HepG2 (cell line): ENCODE results near the gene MTM1. TPM values are rescaled to one million over a fixed set of nuclear protein-coding genes. Genes with fewer than 3 reads are reported as not detected.

Experiments used
- ATAC-seq: fragments of 200-7000 bp; cut with Tn5 transposase; 3 replicates; pipeline ENCODE4 v1.9.1; 2020; ENCODE audit warnings: mild to moderate bottlenecking, moderate library complexity
- BruUV-seq: library from RNA; stranded (reverse); fragments of 400-500 nt; replicated peaks from 2 replicates; lab custom pipeline; 2021; lab: Mats Ljungman, UMichigan
- CTCF ChIA-PET: fragments of 300-600 bp; formaldehyde crosslinking; extraction: SDS; loops from one replicate; lab custom pipeline; 2021; ENCODE audit warnings: low total read pairs, inconsistent platforms, low intra/inter-chr PET ratio; lab: Yijun Ruan, JAX
- POLR2A ChIA-PET: fragments of 350-600 bp; sonication (Branson Sonifier 250); formaldehyde crosslinking; loops from one replicate; lab custom pipeline; 2020; ENCODE audit warnings: antibody characterized with exemption, inconsistent platforms; lab: Yijun Ruan, JAX
- DNase-seq: peaks from one replicate; pipeline ENCODE4 v3.0.0-alpha.2; 2015; ENCODE audit warnings: low spot score
- FAIRE-seq: peaks from 3 replicates; lab custom pipeline; 2011; peaks lifted over from hg19 to GRCh38; lab: Jason Lieb, UNC
- H2AFZ ChIP-seq: one replicate; pipeline ENCODE4 v1.6.1; 2011; ENCODE audit warnings: low read length, inconsistent platforms
- H3K27ac ChIP-seq: fragments of 300-600 bp; 3 replicates; pipeline ENCODE4 v1.8.0; 2011; ENCODE audit warnings: mixed run types, mild to moderate bottlenecking, mixed read lengths, low read length, inconsistent platforms; ENCODE audit not compliant: insufficient read depth; ENCODE audit errors: extremely low read length
- H3K27me3 ChIP-seq, 2 experiments: fragments of 200-600 bp in 1 of 2; 2 replicates in 1 of 2; 3 replicates in 1 of 2; pipeline versions ENCODE4 v1.6.0 to v1.8.0; 2011; ENCODE audit warnings: low read length in 2 of 2, mild to moderate bottlenecking in 2 of 2, moderate library complexity in 2 of 2, inconsistent platforms in 1 of 2; ENCODE audit not compliant: insufficient read depth in 2 of 2, control insufficient read depth in 1 of 2
- H3K36me3 ChIP-seq, 2 experiments: fragments of 200-600 bp in 1 of 2; replicated peaks in 1 of 2; 2 replicates in 1 of 2; 3 replicates in 1 of 2; pipeline versions ENCODE4 v1.5.1 to v1.8.0; 2011; ENCODE audit warnings: low read length in 2 of 2, inconsistent platforms in 1 of 2; ENCODE audit not compliant: insufficient read depth in 2 of 2, control insufficient read depth in 1 of 2
- H3K4me1 ChIP-seq: 2 replicates; pipeline ENCODE4 v1.5.1; 2012; ENCODE audit warnings: low read length, inconsistent platforms; ENCODE audit not compliant: insufficient read depth
- H3K4me2 ChIP-seq: 2 replicates; pipeline ENCODE4 v1.6.0; 2011; ENCODE audit warnings: low read depth, low read length, inconsistent platforms
- H3K4me3 ChIP-seq, 3 experiments: fragments of 200-600 bp in 1 of 3; sonication (generic), shearing (Covaris generic) in 1 of 3; replicated peaks in 1 of 3; 2 replicates each; pipeline ENCODE4 v1.5.1; 2011 to 2016; ENCODE audit warnings: low read length in 3 of 3, inconsistent platforms in 2 of 3, low read depth in 2 of 3, mild to moderate bottlenecking in 2 of 3, control low read depth in 1 of 3, mixed read lengths in 1 of 3; ENCODE audit not compliant: insufficient read depth in 1 of 3
- H3K79me2 ChIP-seq: one replicate; pipeline ENCODE4 v1.6.1; 2011; ENCODE audit warnings: low read length, inconsistent platforms; ENCODE audit not compliant: insufficient read depth
- H3K9ac ChIP-seq: 2 replicates; pipeline ENCODE4 v1.6.0; 2011; ENCODE audit warnings: mild to moderate bottlenecking, low read depth, low read length, inconsistent platforms; ENCODE audit not compliant: insufficient read depth
- H3K9me3 ChIP-seq: 2 replicates; pipeline ENCODE4 v1.5.1; 2012; ENCODE audit warnings: mild to moderate bottlenecking, low read length
- H4K20me1 ChIP-seq: 2 replicates; pipeline ENCODE4 v1.6.0; 2011; ENCODE audit warnings: inconsistent platforms, mild to moderate bottlenecking, low read length, moderate library complexity; ENCODE audit not compliant: insufficient read depth
- ATRX ChIP-seq: sonication (generic); formaldehyde crosslinking; IDR thresholded peaks from 2 replicates; pipeline ENCODE4 v1.4.0; 2020; ENCODE audit warnings: missing genetic modification reagents, borderline replicate concordance
- CCDC6 ChIP-seq: sonication (generic); formaldehyde crosslinking; IDR thresholded peaks from 2 replicates; pipeline ENCODE4 v1.8.1; 2022; ENCODE audit warnings: mild to moderate bottlenecking, missing genetic modification reagents, moderate library complexity
- MIER3 ChIP-seq: IDR thresholded peaks from 2 replicates; pipeline ENCODE4 v1.6.1; 2016; ENCODE audit warnings: missing compliant biosample characterization, borderline replicate concordance
- NFRKB ChIP-seq: fragments of 450-650 bp; IDR thresholded peaks from 2 replicates; pipeline ENCODE4 v1.6.1; 2017
- NR2C2 ChIP-seq: sonication (generic); formaldehyde crosslinking; IDR thresholded peaks from 2 replicates; pipeline ENCODE4 v1.4.0; 2020; ENCODE audit warnings: missing genetic modification reagents, mild to moderate bottlenecking, moderate library complexity, borderline replicate concordance
- SMAD3 ChIP-seq: sonication (generic); formaldehyde crosslinking; IDR thresholded peaks from 2 replicates; pipeline ENCODE4 v1.4.0; 2020; ENCODE audit warnings: missing genetic modification reagents
- ZBTB8A ChIP-seq: sonication (generic); formaldehyde crosslinking; IDR thresholded peaks from 2 replicates; pipeline ENCODE4 v1.4.0; 2020; ENCODE audit warnings: mild to moderate bottlenecking, low read depth, missing genetic modification reagents, borderline replicate concordance
- ZNF160 ChIP-seq: sonication (generic); formaldehyde crosslinking; IDR thresholded peaks from 2 replicates; pipeline ENCODE4 v1.8.0; 2022; ENCODE audit warnings: mild to moderate bottlenecking, inconsistent platforms, missing genetic modification reagents
- ZNF570 ChIP-seq: sonication (generic); formaldehyde crosslinking; IDR thresholded peaks from 2 replicates; pipeline ENCODE4 v1.4.0; 2020; ENCODE audit warnings: mild to moderate bottlenecking, missing genetic modification reagents, borderline replicate concordance
- ZNF615 ChIP-seq: sonication (generic); formaldehyde crosslinking; IDR thresholded peaks from 2 replicates; pipeline ENCODE4 v1.5.0; 2020; ENCODE audit warnings: mild to moderate bottlenecking, missing genetic modification reagents, borderline replicate concordance
- ZNF883 ChIP-seq: sonication (generic); formaldehyde crosslinking; IDR thresholded peaks from 2 replicates; pipeline ENCODE4 v1.5.1; 2020; ENCODE audit warnings: mild to moderate bottlenecking, missing genetic modification reagents; ENCODE audit errors: not compliant biosample characterization
- WGBS: methylation state at CpG from one replicate; pipeline ENCODE4 v1.1.6; 2017; ENCODE audit warnings: low lambda C conversion rate; 5-methylcytosine and 5-hydroxymethylcytosine counted together
- in situ Hi-C: cut with HindIII; loops from 2 replicates; pipeline ENCODE4 v1.10.0; 2017; ENCODE audit warnings: low pct_unique_long_range_greater_than_20kb; ENCODE audit not compliant: extremely low pct_ligation_motif_present
- intact Hi-C: fragments of 100-400 bp; cut with micrococcal nuclease; formaldehyde crosslinking; loops from one replicate; pipeline ENCODE4 v1.10.0; 2022; ENCODE audit not compliant: unreplicated experiment
- polyA plus RNA-seq, 8 experiments: library from polyadenylated mRNA; depleted of rRNA in 3 of 8; stranded (reverse) in 7 of 8; unstranded in 1 of 8; fragments of >200 nt; fragmentation: Illumina TruSeq in 4 of 8; extraction: Trizol in 4 of 8; gene quantifications; 2 replicates each; pipeline versions ENCODE4 v1.2.1 to v1.2.3, GENCODE V29; 2011 to 2016; ENCODE audit warnings: low read depth in 4 of 8, missing spikeins in 1 of 8, mixed read lengths in 1 of 8; ENCODE audit not compliant: insufficient read depth in 1 of 8
- total RNA-seq, 5 experiments: library from RNA; depleted of rRNA; stranded (reverse); fragments of >200 nt; fragmentation: Illumina TruSeq; extraction: Trizol; gene quantifications; 2 replicates each; pipeline ENCODE4 v1.2.3, GENCODE V29; 2016; ENCODE audit warnings: low read depth in 1 of 5
- TF ChIP-seq, protein P1 (sequence below): sonication (generic); formaldehyde crosslinking; IDR thresholded peaks from 2 replicates; pipeline ENCODE4 v1.8.0; 2022; ENCODE audit warnings: low read depth, missing genetic modification reagents
- TF ChIP-seq, protein P2 (sequence below): sonication (generic); formaldehyde crosslinking; IDR thresholded peaks from 2 replicates; pipeline ENCODE4 v1.8.1; 2023; ENCODE audit warnings: mild to moderate bottlenecking, inconsistent platforms, moderate library complexity, missing genetic modification reagents, borderline replicate concordance
- TF ChIP-seq, protein P3 (sequence below): sonication (generic); formaldehyde crosslinking; conservative IDR thresholded peaks from 2 replicates; pipeline ENCODE4 v1.4.0; 2020; ENCODE audit warnings: missing genetic modification reagents

The MTM1 gene
- total and polyA plus RNA-seq, 2 of the 13 experiments (the other 11 are each of a cell fraction or from before 2014, with no cell fraction given) = 12.0 to 15.2 TPM

DNA sequence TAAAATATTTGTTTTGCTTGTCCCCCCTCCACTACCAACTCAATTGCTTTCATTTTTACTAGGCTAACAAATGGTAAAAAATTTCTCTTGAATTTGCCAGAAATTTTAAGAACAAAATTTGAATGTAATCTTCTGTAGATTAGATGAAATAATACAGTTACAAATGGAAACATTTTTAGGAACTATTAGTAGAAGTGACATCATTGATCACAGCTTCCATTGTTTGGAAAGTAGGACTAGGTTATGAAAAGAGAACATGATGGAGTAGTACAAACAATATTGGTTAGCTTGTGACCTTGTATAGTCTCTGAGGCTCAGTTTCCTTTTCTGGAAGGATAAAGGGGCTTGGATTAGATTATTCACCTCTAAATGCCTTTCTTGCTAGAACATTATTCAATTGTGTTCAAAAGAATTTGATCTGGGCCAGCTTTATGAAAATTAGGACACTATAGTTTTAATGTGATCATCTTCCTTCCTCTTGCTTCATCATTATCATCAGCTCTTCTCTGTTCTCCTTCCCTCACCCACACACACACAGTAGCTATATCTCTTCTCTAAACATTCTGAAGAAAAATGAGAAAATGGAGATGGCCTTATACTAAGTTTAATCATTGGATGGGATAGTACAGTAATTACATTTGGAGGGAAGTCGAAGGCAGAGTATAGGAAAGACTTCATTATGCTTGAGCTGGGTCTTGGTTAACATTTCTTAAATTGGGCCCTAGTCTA is 134.7 kb downstream of the MTM1 start:
- Histone ChIP-seq H3K27me3 (no peaks in the 10 kb centered on the region), H2AFZ (no peak overlapping the region), H3K36me3 (no peaks in the 10 kb centered on the region; a peak in 1 of 5 replicates), H3K4me2 (no peak overlapping the region), H3K79me2 (no peaks in the 10 kb centered on the region), H3K9me3 (no peaks in the 10 kb centered on the region), H3K4me3 (no peak overlapping the region), H3K4me1 (no peaks in the 10 kb centered on the region), H4K20me1 (no peaks in the 10 kb centered on the region), H3K9ac (no peak overlapping the region), H3K27ac (no peak overlapping the region)
- POLR2A ChIA-PET = no interaction called here
- BruUV-seq = no TSS peak
- DNase-seq = no peak
- in situ Hi-C loops = no loop called here
- FAIRE-seq = no peak
- intact Hi-C loops = no loop called here
- CTCF ChIA-PET = no interaction called here
- ATAC-seq = no peak
- no peak for TF ChIP-seq ZNF570
- TF ChIP-seq ZNF615 (CRISPR knock-in tag) = no peak
- no peak for TF ChIP-seq SMAD3 (CRISPR knock-in tag)
- no peak for TF ChIP-seq ZNF160
- TF ChIP-seq, protein P1, sequence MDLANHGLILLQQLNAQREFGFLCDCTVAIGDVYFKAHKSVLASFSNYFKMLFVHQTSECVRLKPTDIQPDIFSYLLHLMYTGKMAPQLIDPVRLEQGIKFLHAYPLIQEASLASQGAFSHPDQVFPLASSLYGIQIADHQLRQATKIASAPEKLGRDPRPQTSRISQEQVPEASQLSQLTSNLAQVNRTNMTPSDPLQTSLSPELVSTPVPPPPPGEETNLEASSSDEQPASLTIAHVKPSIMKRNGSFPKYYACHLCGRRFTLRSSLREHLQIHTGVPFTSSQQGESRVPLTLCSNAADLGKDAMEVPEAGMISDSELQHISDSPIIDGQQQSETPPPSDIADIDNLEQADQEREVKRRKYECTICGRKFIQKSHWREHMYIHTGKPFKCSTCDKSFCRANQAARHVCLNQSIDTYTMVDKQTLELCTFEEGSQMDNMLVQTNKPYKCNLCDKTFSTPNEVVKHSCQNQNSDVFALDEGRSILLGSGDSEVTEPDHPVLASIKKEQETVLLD = no peak
- no peak for TF ChIP-seq ZNF883 (CRISPR knock-in tag)
- TF ChIP-seq, protein P2, sequence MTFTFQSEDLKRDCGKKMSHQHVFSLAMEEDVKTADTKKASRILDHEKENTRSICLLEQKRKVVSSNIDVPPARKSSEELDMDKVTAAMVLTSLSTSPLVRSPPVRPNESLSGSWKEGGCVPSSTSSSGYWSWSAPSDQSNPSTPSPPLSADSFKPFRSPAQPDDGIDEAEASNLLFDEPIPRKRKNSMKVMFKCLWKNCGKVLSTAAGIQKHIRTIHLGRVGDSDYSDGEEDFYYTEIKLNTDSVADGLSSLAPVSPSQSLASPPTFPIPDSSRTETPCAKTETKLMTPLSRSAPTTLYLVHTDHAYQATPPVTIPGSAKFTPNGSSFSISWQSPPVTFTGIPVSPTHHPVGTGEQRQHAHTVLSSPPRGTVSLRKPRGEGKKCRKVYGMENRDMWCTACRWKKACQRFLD (CRISPR knock-in tag) = no peak
- TF ChIP-seq ZBTB8A (CRISPR knock-in tag) = no peak
- TF ChIP-seq MIER3 (CRISPR knock-in tag) = no peak
- TF ChIP-seq CCDC6 (CRISPR knock-in tag) = no peak
- TF ChIP-seq NR2C2 (CRISPR knock-in tag) = no peak
- TF ChIP-seq NFRKB = no peak
- no peak for TF ChIP-seq ATRX (CRISPR knock-in tag)
- TF ChIP-seq, protein P3, sequence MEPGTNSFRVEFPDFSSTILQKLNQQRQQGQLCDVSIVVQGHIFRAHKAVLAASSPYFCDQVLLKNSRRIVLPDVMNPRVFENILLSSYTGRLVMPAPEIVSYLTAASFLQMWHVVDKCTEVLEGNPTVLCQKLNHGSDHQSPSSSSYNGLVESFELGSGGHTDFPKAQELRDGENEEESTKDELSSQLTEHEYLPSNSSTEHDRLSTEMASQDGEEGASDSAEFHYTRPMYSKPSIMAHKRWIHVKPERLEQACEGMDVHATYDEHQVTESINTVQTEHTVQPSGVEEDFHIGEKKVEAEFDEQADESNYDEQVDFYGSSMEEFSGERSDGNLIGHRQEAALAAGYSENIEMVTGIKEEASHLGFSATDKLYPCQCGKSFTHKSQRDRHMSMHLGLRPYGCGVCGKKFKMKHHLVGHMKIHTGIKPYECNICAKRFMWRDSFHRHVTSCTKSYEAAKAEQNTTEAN = no peak
- TF ChIP-seq, all 625 proteins: peak for 0
- WGBS = 95% methylated on average over 1 of the region's 1 CpG
